Measurements from ENCODE around the gene CTSE. TPM values are rescaled to one million over a fixed set of nuclear protein-coding genes. Genes with fewer than 3 reads are reported as not detected.

The CTSE gene
- total RNA-seq, 2 experiments from 2014 or later = not detected

GRCh38 chr1:206012086-206012859, 11.4 kb downstream of the CTSE start:
- Mint-ChIP-seq H3K27me3 (no peaks in the 10 kb centered on the region), H3K36me3 (no peaks in the 10 kb centered on the region), H3K4me1 (peaks cover 32% of the 10 kb centered on the region), H3K4me3 (no peak overlapping the region), H3K27ac (peak overlapping the region; percentile 63), H3K9me3 (no peaks in the 10 kb centered on the region)
- peak; percentile 43 for DNase-seq

DNA sequence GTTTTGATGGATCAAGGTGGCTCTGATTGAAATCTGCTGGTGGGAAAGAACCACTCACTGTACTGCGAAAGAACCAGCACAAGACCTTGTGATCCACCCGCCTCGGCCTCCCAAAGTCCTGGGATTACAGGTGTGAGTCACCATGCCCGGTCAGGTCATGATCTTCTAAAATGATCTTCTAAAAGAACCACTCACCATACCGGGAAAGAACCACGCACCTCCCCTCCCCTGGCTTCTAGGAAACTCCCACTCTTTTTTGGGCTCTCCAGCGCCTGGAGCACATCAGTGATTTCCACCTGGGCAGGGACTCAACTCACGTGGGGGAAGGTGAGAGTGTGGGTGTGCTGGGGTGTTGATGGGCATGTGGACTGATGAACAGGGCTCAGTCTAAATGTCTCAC, 12.6 kb downstream of the CTSE start:
- peaks cover 4% of the 10 kb centered on the region for H3K27me3 Mint-ChIP-seq
- DNase-seq = peak; percentile 35
- no peaks in the 10 kb centered on the region for H3K36me3 Mint-ChIP-seq
- H3K9me3 Mint-ChIP-seq = no peaks in the 10 kb centered on the region
- H3K4me1 Mint-ChIP-seq = peaks cover 32% of the 10 kb centered on the region
- H3K27ac Mint-ChIP-seq = no peak overlapping the region
- H3K4me3 Mint-ChIP-seq = no peak overlapping the region

GRCh38 chr1:206010060-206010459, 13.6 kb downstream of the CTSE start:
- H3K27me3 Mint-ChIP-seq = peaks cover 5% of the 10 kb centered on the region
- peaks cover 32% of the 10 kb centered on the region for H3K4me1 Mint-ChIP-seq
- no peak for DNase-seq
- H3K27ac Mint-ChIP-seq = no peak overlapping the region
- no peaks in the 10 kb centered on the region for H3K36me3 Mint-ChIP-seq
- H3K9me3 Mint-ChIP-seq = no peaks in the 10 kb centered on the region
- H3K4me3 Mint-ChIP-seq = no peak overlapping the region

DNA sequence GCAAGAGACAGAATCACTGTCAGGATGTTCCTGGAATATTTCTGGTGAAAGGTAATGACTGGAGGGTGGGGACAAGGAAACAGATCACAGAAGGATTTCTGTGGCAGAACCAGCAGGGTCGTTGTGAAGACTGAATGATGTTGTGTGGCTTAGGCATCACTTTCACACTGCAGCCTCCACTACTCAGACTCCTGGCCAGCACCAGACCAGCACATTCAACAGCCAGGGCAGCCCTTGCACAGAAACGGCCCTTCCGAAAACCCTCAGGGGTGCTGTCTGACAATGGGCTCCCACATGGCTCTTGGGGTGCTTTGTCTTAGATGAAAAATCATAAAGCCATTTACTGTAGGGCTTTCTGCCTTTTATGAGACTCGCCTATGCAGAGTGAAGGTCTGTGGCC, 16.7 kb downstream of the CTSE start:
- Mint-ChIP-seq H3K4me3 (no peak overlapping the region), H3K4me1 (peaks cover 17% of the 10 kb centered on the region), H3K27ac (no peak overlapping the region), H3K27me3 (peaks cover 5% of the 10 kb centered on the region), H3K9me3 (no peaks in the 10 kb centered on the region), H3K36me3 (no peaks in the 10 kb centered on the region)
- no peak for DNase-seq

GRCh38 chr1:206005778-206006180, 17.9 kb downstream of the CTSE start:
- DNase-seq = no peak
- H3K27me3 Mint-ChIP-seq = peaks cover 5% of the 10 kb centered on the region
- no peaks in the 10 kb centered on the region for H3K36me3 Mint-ChIP-seq
- no peak overlapping the region for H3K27ac Mint-ChIP-seq
- H3K4me1 Mint-ChIP-seq = peaks cover 16% of the 10 kb centered on the region
- H3K9me3 Mint-ChIP-seq = no peaks in the 10 kb centered on the region
- no peak overlapping the region for H3K4me3 Mint-ChIP-seq

- no peak for DNase-seq
- H3K27ac Mint-ChIP-seq = no peak overlapping the region
- H3K9me3 Mint-ChIP-seq = no peaks in the 10 kb centered on the region
- no peaks in the 10 kb centered on the region for H3K36me3 Mint-ChIP-seq
- no peak overlapping the region for H3K4me3 Mint-ChIP-seq
- peaks cover 5% of the 10 kb centered on the region for H3K27me3 Mint-ChIP-seq
- peaks cover 15% of the 10 kb centered on the region for H3K4me1 Mint-ChIP-seq
Observed at GRCh38 chr1:206005234-206005633, 18.5 kb downstream of the CTSE start.

- Mint-ChIP-seq H3K4me3 (no peak overlapping the region), H3K27ac (no peak overlapping the region), H3K4me1 (peaks cover 15% of the 10 kb centered on the region), H3K36me3 (no peaks in the 10 kb centered on the region), H3K9me3 (no peaks in the 10 kb centered on the region), H3K27me3 (peaks cover 5% of the 10 kb centered on the region)
- DNase-seq = no peak
Observed at GRCh38 chr1:206004826-206005225, 18.9 kb downstream of the CTSE start.

DNA sequence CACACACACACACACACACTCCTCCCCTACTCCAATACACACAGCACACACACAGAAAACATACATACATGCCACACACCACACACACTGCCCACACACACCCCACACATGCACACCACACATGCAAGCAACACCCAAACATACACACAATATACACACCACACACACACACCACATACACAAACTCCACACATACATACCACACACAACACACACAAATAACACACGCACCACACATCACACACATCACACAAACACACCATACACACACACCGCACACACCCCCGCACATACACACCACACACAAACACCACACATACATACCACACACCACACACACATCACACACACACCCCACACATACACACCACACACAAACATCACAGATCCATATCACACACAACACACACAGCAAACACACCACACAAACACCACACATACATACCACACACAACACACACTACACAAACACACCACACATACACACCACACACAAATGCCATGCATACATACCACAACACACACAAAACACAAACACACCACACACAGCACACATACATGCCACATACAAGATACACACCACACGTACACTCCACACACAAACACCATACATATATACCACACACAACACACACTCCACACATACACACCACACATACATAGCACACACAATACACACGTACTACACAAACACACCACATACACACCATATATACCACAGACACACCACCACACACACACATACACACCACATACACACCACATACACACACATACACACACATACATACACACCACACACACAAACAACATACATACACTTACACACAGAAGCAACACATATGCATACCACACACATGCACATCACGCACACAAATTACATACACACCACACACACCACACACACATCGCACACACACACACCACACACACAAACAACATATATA, 19.6 kb downstream of the CTSE start:
- Mint-ChIP-seq H3K4me3 (no peak overlapping the region), H3K36me3 (no peaks in the 10 kb centered on the region), H3K27ac (no peak overlapping the region)

GRCh38 chr1:206002871-206003801, 20.6 kb downstream of the CTSE start, which contains the start of gene RAB7B:
Gene RAB7B (minus strand): TSS chr1:206003395. CDS start chr1:205994135, 9,260 bp downstream.
- Mint-ChIP-seq H3K27me3 (peaks cover 5% of the 10 kb centered on the region), H3K9me3 (no peaks in the 10 kb centered on the region), H3K4me1 (peaks cover 15% of the 10 kb centered on the region), H3K27ac (no peak within 1 kb of the TSS), H3K4me3 (no peak within 1 kb of the TSS), H3K36me3 (no peaks in the 10 kb centered on the region)
- DNase-seq = no peak

More for the DNA sequence above, 19.6 kb downstream of the CTSE start:
- H3K9me3 Mint-ChIP-seq = no peaks in the 10 kb centered on the region
- H3K4me1 Mint-ChIP-seq = peaks cover 15% of the 10 kb centered on the region
- peaks cover 5% of the 10 kb centered on the region for H3K27me3 Mint-ChIP-seq
- no peak for DNase-seq

- H3K27me3 Mint-ChIP-seq = peaks cover 5% of the 10 kb centered on the region
- H3K4me1 Mint-ChIP-seq = peaks cover 15% of the 10 kb centered on the region
- no peaks in the 10 kb centered on the region for H3K36me3 Mint-ChIP-seq
- H3K9me3 Mint-ChIP-seq = no peaks in the 10 kb centered on the region
- DNase-seq = no peak
- no peak overlapping the region for H3K27ac Mint-ChIP-seq
- H3K4me3 Mint-ChIP-seq = no peak overlapping the region
Observed at GRCh38 chr1:206002160-206002559, 21.5 kb downstream of the CTSE start.

GRCh38 chr1:206001476-206001888, 22.2 kb downstream of the CTSE start:
- peak; percentile 41 for DNase-seq
- Mint-ChIP-seq H3K4me3 (no peak overlapping the region), H3K36me3 (no peaks in the 10 kb centered on the region), H3K9me3 (no peaks in the 10 kb centered on the region), H3K4me1 (peaks cover 15% of the 10 kb centered on the region), H3K27me3 (peaks cover 5% of the 10 kb centered on the region), H3K27ac (no peak overlapping the region)

DNA sequence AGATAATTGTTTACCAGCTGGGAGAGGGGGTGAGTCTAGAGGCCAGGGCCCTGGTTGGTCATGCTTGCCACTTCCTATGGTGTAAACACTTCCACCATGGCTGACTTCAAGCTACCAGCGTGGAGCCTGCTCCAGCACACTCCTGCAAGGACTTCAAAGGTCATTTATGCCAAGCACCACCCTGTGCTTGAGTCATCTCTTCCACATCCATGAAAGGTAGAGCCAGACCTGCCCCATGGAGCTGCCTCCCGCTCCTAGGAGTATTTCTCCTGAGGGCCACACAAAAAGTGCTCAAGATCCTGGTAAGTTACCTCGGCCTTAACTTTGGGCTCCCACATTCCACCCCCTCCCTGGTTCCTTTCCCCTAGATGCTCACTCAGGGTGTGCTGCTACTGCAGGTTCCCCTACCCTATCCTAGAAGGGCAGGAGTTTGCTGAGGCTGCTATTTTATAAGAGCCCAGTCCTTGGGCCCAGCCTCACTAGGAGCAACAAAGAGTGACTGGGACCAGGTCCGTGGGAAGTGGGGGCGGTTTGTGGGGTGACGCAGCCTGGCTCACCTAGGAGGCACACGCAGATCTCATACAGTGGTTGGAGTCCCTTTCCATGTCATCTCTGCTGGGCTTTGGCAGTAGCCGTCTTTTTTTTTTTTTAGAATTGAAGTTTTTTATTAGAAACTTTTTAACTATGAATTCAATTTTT, 22.9 kb downstream of the CTSE start:
- Mint-ChIP-seq H3K36me3 (no peaks in the 10 kb centered on the region), H3K4me1 (peaks cover 15% of the 10 kb centered on the region), H3K27me3 (no peaks in the 10 kb centered on the region), H3K4me3 (no peak overlapping the region), H3K27ac (no peak overlapping the region), H3K9me3 (no peaks in the 10 kb centered on the region)
- peak; percentile 14 for DNase-seq

DNA sequence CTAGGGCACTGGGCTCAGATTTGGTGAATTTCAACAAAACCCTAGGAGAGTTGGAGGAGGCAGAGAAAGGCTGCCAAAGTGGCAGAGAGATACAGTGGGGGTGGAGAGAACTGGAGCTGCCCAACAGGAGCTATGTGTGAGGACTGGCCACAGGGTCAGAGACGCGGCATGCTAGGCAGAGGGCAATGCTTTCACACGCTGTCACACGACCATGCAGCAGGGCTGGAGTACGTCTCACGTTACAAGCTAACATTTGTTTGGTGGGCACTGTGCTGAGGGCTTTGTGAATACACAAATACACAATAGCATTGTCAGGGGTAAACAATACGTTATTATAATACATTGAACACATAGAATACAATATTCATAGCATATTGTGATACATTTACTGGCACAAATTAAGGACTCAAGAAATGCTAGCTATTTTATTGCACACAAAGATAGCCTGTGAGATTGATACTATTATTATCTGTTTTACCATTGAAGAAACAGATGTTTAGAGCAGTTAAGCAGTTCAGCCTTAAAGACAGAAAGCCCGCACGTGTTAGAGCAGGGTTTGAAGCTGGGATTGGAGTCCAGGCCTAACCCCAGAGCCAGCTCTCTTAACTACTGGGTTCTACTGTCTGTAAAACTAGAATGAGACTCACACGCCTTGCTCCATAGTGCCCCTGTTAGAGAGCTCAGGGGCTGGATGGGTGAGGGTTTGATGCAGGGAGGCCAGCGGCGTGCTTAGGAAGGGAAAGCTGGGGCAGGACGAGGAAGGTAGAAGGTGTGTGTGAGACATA, 25.0 kb downstream of the CTSE start:
- Mint-ChIP-seq H3K27ac (no peak overlapping the region), H3K36me3 (no peaks in the 10 kb centered on the region), H3K4me1 (peaks cover 12% of the 10 kb centered on the region), H3K27me3 (no peaks in the 10 kb centered on the region), H3K4me3 (no peak overlapping the region), H3K9me3 (no peaks in the 10 kb centered on the region)
- no peak for DNase-seq

All from activated naive CD8-positive, alpha-beta T cell treated with anti-CD3 and anti-CD28 coated beads for 36 hours (primary cell).